B cell (primary cell): ENCODE measurements around the gene PRR7. TPM values are rescaled to one million over a fixed set of nuclear protein-coding genes. Genes with fewer than 3 reads are reported as not detected.

ENCODE experiments used
- ATAC-seq: fragments of 200-7000 bp; cut with Tn5 transposase; one replicate; pipeline ENCODE4 v1.10.0; 2021; ENCODE audit warnings: low read depth, mild to moderate bottlenecking, moderate number of reproducible peaks, moderate library complexity
- CTCF ChIA-PET: fragments of 350-600 bp; sonication (Branson Sonifier 250); formaldehyde crosslinking; loops from one replicate; lab custom pipeline; 2021; ENCODE audit warnings: antibody characterized with exemption, inconsistent platforms; lab: Charles Lee
- POLR2A ChIA-PET: fragments of 350-600 bp; sonication (Branson Sonifier 250); formaldehyde crosslinking; loops from one replicate; lab custom pipeline; 2021; ENCODE audit warnings: antibody characterized with exemption; lab: Charles Lee
- DNase-seq: peaks from one replicate; pipeline ENCODE4 v3.0.0; 2013
- H2AFZ ChIP-seq: 2 replicates; pipeline ENCODE4 v1.6.1; 2012; ENCODE audit warnings: mild to moderate bottlenecking, low read depth, low read length; ENCODE audit not compliant: insufficient read depth, poor library complexity, severe bottlenecking
- H3K27ac ChIP-seq, 2 donors: 1 replicate in 1 of 2; 2 replicates in 1 of 2; pipeline ENCODE4 v1.5.1; 2012 to 2013; ENCODE audit warnings: low read length in 2 of 2, mild to moderate bottlenecking in 2 of 2, moderate library complexity in 1 of 2
- H3K27me3 ChIP-seq, 4 experiments: fragments of 200-600 bp in 1 of 4; sonication (generic) in 1 of 4; replicated peaks in 1 of 4; 1 replicate in 2 of 4; 2 replicates in 2 of 4; pipeline versions ENCODE4 v1.6.1 to v1.7.0; 2013 to 2016; ENCODE audit warnings: low read length in 3 of 4, mild to moderate bottlenecking in 2 of 4, mixed read lengths in 1 of 4, moderate library complexity in 1 of 4; ENCODE audit not compliant: insufficient read depth in 4 of 4, control insufficient read depth in 3 of 4; ENCODE audit errors: control extremely low read depth in 1 of 4
- H3K36me3 ChIP-seq, 2 experiments: replicated peaks in 1 of 2; 1 replicate in 1 of 2; 2 replicates in 1 of 2; pipeline versions ENCODE4 v1.6.1 to v1.7.1; 2013; ENCODE audit warnings: low read length in 1 of 2; ENCODE audit not compliant: insufficient read depth in 2 of 2, control insufficient read depth in 1 of 2; ENCODE audit errors: control extremely low read depth in 1 of 2, extremely low read depth in 1 of 2
- H3K4me1 ChIP-seq, 2 donors: fragments of 200-600 bp in 1 of 2; sonication (generic) in 1 of 2; 1 replicate in 1 of 2; 2 replicates in 1 of 2; pipeline versions ENCODE4 v1.5.1 to v1.6.1; 2013 to 2017; ENCODE audit warnings: low read length in 2 of 2; ENCODE audit not compliant: control insufficient read depth in 2 of 2, insufficient read depth in 2 of 2
- H3K4me2 ChIP-seq: replicated peaks from 2 replicates; pipeline ENCODE3; 2012; ENCODE audit warnings: mild to moderate bottlenecking, low read depth, low read length; ENCODE audit not compliant: poor library complexity, severe bottlenecking
- H3K4me3 ChIP-seq, 5 experiments: fragments of 200-600 bp in 1 of 5; sonication (generic) in 1 of 5; 1 replicate in 3 of 5; 2 replicates in 2 of 5; pipeline versions ENCODE4 v1.5.1 to v1.7.0; 2011 to 2016; ENCODE audit warnings: low read length in 4 of 5, mild to moderate bottlenecking in 4 of 5, low read depth in 2 of 5, control low read depth in 1 of 5, moderate library complexity in 1 of 5; ENCODE audit not compliant: insufficient read depth in 1 of 5; ENCODE audit errors: control extremely low read depth in 1 of 5, extremely low read depth in 1 of 5
- H3K79me2 ChIP-seq: fragments of 200-600 bp; sonication (generic); one replicate; pipeline ENCODE4 v1.6.0; 2016; ENCODE audit warnings: low read length; ENCODE audit not compliant: control insufficient read depth, insufficient read depth
- H3K9ac ChIP-seq: fragments of 200-600 bp; sonication (generic); 2 replicates; pipeline ENCODE4 v1.6.1; 2017; ENCODE audit warnings: mild to moderate bottlenecking, low read length, moderate library complexity
- H3K9me3 ChIP-seq, 3 donors: one replicate each; pipeline versions ENCODE4 v1.6.1 to v1.7.1; 2013; ENCODE audit warnings: low read length in 2 of 3; ENCODE audit not compliant: control insufficient read depth in 2 of 3, insufficient read depth in 1 of 3; ENCODE audit errors: control extremely low read depth in 1 of 3
- H4K20me1 ChIP-seq: 2 replicates; pipeline ENCODE4 v1.6.0; 2012; ENCODE audit warnings: mild to moderate bottlenecking, low read length; ENCODE audit not compliant: insufficient read depth, control insufficient read depth, poor library complexity, severe bottlenecking
- H3K27ac Mint-ChIP-seq: one replicate; pipeline ENCODE4 v1.8.0; 2021; ENCODE audit warnings: mixed read lengths
- H3K27me3 Mint-ChIP-seq: one replicate; pipeline ENCODE4 v1.8.0; 2021; ENCODE audit warnings: mixed read lengths
- H3K4me1 Mint-ChIP-seq: one replicate; pipeline ENCODE4 v1.8.0; 2021; ENCODE audit warnings: mixed read lengths
- H3K4me3 Mint-ChIP-seq: one replicate; pipeline ENCODE4 v1.8.0; 2021; ENCODE audit warnings: mixed read lengths
- H3K9me3 Mint-ChIP-seq: one replicate; pipeline ENCODE4 v1.8.0; 2022; ENCODE audit warnings: mixed read lengths; ENCODE audit not compliant: insufficient read depth
- CTCF ChIP-seq: fragments of 200-600 bp; IDR thresholded peaks from one replicate; pipeline ENCODE4 v1.8.0; 2022; ENCODE audit warnings: antibody characterized with exemption, mild to moderate bottlenecking
- EZH2 ChIP-seq: IDR thresholded peaks from 2 replicates; pipeline ENCODE4 v1.6.1; 2012; ENCODE audit warnings: borderline replicate concordance, low read depth, mild to moderate bottlenecking, moderate library complexity, low read length; ENCODE audit not compliant: insufficient read depth, poor library complexity, severe bottlenecking
- WGBS: methylation state at CpG from one replicate; pipeline ENCODE4 v1.1.5; 2013; ENCODE audit warnings: missing lambda C conversion rate; ENCODE audit not compliant: insufficient coverage; 5-methylcytosine and 5-hydroxymethylcytosine counted together
- intact Hi-C: fragments of 100-400 bp; cut with micrococcal nuclease; formaldehyde crosslinking; loops from one replicate; pipeline ENCODE4 v1.10.0; 2022
- polyA plus RNA-seq: library from polyadenylated mRNA; depleted of rRNA; stranded (reverse); fragments of >200 nt; gene quantifications from 2 replicates; pipeline ENCODE4 v1.2.3, GENCODE V29; 2012
- total RNA-seq, 2 donors: library from RNA; stranded (reverse); fragments of 120-200 nt in 1 of 2; gene quantifications; 1 replicate in 1 of 2; 2 replicates in 1 of 2; pipeline versions ENCODE4 v1.2.3 to v1.2.4, GENCODE V29; 2013 to 2022

The PRR7 gene
- total and polyA plus RNA-seq, 2 donors (not counting 1 experiment from before 2014, with no cell fraction given): 4.8 to 84.4 TPM

- H3K27me3 Mint-ChIP-seq: peaks cover 11% of the 10 kb centered on the region
- DNase-seq: no peak
- H3K36me3 ChIP-seq: no peaks in the 10 kb centered on the region
- H3K27ac ChIP-seq: no peak overlapping the region
- intact Hi-C loops: no loop called here
- peaks cover 9% of the 10 kb centered on the region for H3K4me1 Mint-ChIP-seq
- H3K4me1 ChIP-seq: peaks cover 9 to 11% of the 10 kb centered on the region in 2 donors
- 85% methylated on average over 10 of the region's 16 CpGs for WGBS
- H3K4me2 ChIP-seq: no peak overlapping the region
- no peak for ATAC-seq
- no peak overlapping the region for H3K9ac ChIP-seq
- TF ChIP-seq CTCF (no peak), EZH2 (no peak)
- peaks cover 0 to 33% (median 7%) of the 10 kb centered on the region in 4 experiments for H3K27me3 ChIP-seq
- H3K9me3 ChIP-seq: peaks cover 0 to 17% (median 0%) of the 10 kb centered on the region in 3 donors
- no peaks in the 10 kb centered on the region for H4K20me1 ChIP-seq
- no peaks in the 10 kb centered on the region for H3K9me3 Mint-ChIP-seq
- H3K27ac Mint-ChIP-seq: no peak overlapping the region
- no peak overlapping the region for H2AFZ ChIP-seq
- H3K4me3 ChIP-seq: no peak overlapping the region
- ChIA-PET CTCF (interaction anchor here (1.3 kb wide), 1 partner anchor 37 kb away, joined by 3 read pairs; no protein-coding TSS in a partner anchor), POLR2A (no interaction called here)
- no peak overlapping the region for H3K4me3 Mint-ChIP-seq
- no peaks in the 10 kb centered on the region for H3K79me2 ChIP-seq
These were observed 48.7 kb upstream of the PRR7 start for GRCh38 chr5:177397875-177398390.
